CD14-positive monocyte (primary cell): ENCODE measurements around the gene SPG11. TPM values are rescaled to one million over a fixed set of nuclear protein-coding genes. Genes with fewer than 3 reads are reported as not detected.

Source experiments
- DNase-seq, 3 donors: peaks; one replicate each; pipeline ENCODE4 v3.0.0-alpha.2; 2011 to 2022
- H2AFZ ChIP-seq: 2 replicates; pipeline ENCODE4 v1.6.0; 2012; ENCODE audit warnings: mild to moderate bottlenecking, low read depth, low read length, inconsistent platforms; ENCODE audit not compliant: insufficient read depth, poor library complexity, severe bottlenecking
- H3K27ac ChIP-seq, 2 donors: 1 replicate in 1 of 2; 2 replicates in 1 of 2; pipeline ENCODE4 v1.5.1; 2012 to 2013; ENCODE audit warnings: low read length in 2 of 2, control low read depth in 1 of 2, inconsistent platforms in 1 of 2, low read depth in 1 of 2, mild to moderate bottlenecking in 1 of 2
- H3K27me3 ChIP-seq, 2 donors: one replicate each; pipeline versions ENCODE4 v1.6.0 to v1.6.1; 2011 to 2013; ENCODE audit warnings: low read length in 2 of 2; ENCODE audit not compliant: control insufficient read depth in 2 of 2, insufficient read depth in 2 of 2
- H3K36me3 ChIP-seq, 2 donors: replicated peaks in 1 of 2; 1 replicate in 1 of 2; 2 replicates in 1 of 2; pipeline versions ENCODE4 v1.5.1 to v1.6.1; 2012 to 2013; ENCODE audit warnings: low read length in 2 of 2, control low read depth in 1 of 2, inconsistent platforms in 1 of 2, mild to moderate bottlenecking in 1 of 2; ENCODE audit not compliant: insufficient read depth in 2 of 2, control insufficient read depth in 1 of 2
- H3K4me1 ChIP-seq, 2 donors: 1 replicate in 1 of 2; 2 replicates in 1 of 2; pipeline versions ENCODE4 v1.5.1 to v1.6.1; 2012 to 2013; ENCODE audit warnings: low read length in 2 of 2, control low read depth in 1 of 2, inconsistent platforms in 1 of 2, mild to moderate bottlenecking in 1 of 2, moderate library complexity in 1 of 2; ENCODE audit not compliant: insufficient read depth in 2 of 2, control insufficient read depth in 1 of 2
- H3K4me2 ChIP-seq: replicated peaks from 2 replicates; pipeline ENCODE3; 2012; ENCODE audit warnings: low read length, moderate library complexity, mild to moderate bottlenecking; ENCODE audit not compliant: poor library complexity, severe bottlenecking; ENCODE audit errors: extremely low read depth
- H3K4me3 ChIP-seq, 3 experiments: fragments of 200-600 bp in 1 of 3; sonication (generic) in 1 of 3; replicated peaks in 1 of 3; 1 replicate in 2 of 3; 2 replicates in 1 of 3; pipeline ENCODE4 v1.5.1; 2011 to 2013; ENCODE audit warnings: low read length in 3 of 3, mild to moderate bottlenecking in 3 of 3, control low read depth in 2 of 3, low read depth in 2 of 3, inconsistent platforms in 1 of 3, moderate library complexity in 1 of 3
- H3K79me2 ChIP-seq: 2 replicates; pipeline ENCODE4 v1.6.0; 2012; ENCODE audit warnings: mild to moderate bottlenecking, control low read depth, inconsistent platforms, low read length, moderate library complexity; ENCODE audit not compliant: insufficient read depth
- H3K9ac ChIP-seq: 2 replicates; pipeline ENCODE4 v1.6.0; 2017; ENCODE audit warnings: low read length, mild to moderate bottlenecking; ENCODE audit not compliant: insufficient read depth, poor library complexity, severe bottlenecking
- H3K9me3 ChIP-seq, 2 donors: replicated peaks in 1 of 2; 1 replicate in 1 of 2; 2 replicates in 1 of 2; pipeline versions ENCODE4 v1.5.1 to v1.6.1; 2012 to 2013; ENCODE audit warnings: low read length in 2 of 2, control low read depth in 1 of 2; ENCODE audit not compliant: control insufficient read depth in 1 of 2, insufficient read depth in 1 of 2
- H4K20me1 ChIP-seq: 2 replicates; pipeline ENCODE4 v1.6.0; 2012; ENCODE audit warnings: mild to moderate bottlenecking, low read length, control low read depth, moderate library complexity; ENCODE audit not compliant: insufficient read depth
- H3K27ac Mint-ChIP-seq, 7 donors: one replicate each; pipeline ENCODE4 v1.8.0; 2020; ENCODE audit warnings: mild to moderate bottlenecking in 7 of 7, mixed read lengths in 7 of 7, moderate library complexity in 6 of 7, inconsistent platforms in 2 of 7
- H3K27me3 Mint-ChIP-seq, 3 donors: one replicate each; pipeline ENCODE4 v1.8.0; 2021 to 2022; ENCODE audit warnings: low read depth in 3 of 3, mild to moderate bottlenecking in 3 of 3, mixed read lengths in 3 of 3, moderate library complexity in 3 of 3, inconsistent platforms in 1 of 3
- H3K36me3 Mint-ChIP-seq, 2 donors: one replicate each; pipeline ENCODE4 v1.8.0; 2020; ENCODE audit warnings: mixed read lengths in 2 of 2, inconsistent platforms in 1 of 2, mild to moderate bottlenecking in 1 of 2
- H3K4me1 Mint-ChIP-seq: one replicate; pipeline ENCODE4 v1.8.0; 2020; ENCODE audit warnings: mild to moderate bottlenecking, mixed read lengths
- H3K4me3 Mint-ChIP-seq, 2 donors: one replicate each; pipeline ENCODE4 v1.8.0; 2020; ENCODE audit warnings: mild to moderate bottlenecking in 2 of 2, mixed read lengths in 2 of 2, moderate library complexity in 1 of 2
- H3K9me3 Mint-ChIP-seq, 7 donors: one replicate each; pipeline ENCODE4 v1.8.0; 2020 to 2022; ENCODE audit warnings: mixed read lengths in 7 of 7, mild to moderate bottlenecking in 6 of 7, moderate library complexity in 6 of 7, inconsistent platforms in 2 of 7
- WGBS: methylation state at CpG from one replicate; pipeline ENCODE4 v1.1.5; 2013; ENCODE audit warnings: missing lambda C conversion rate; ENCODE audit not compliant: insufficient coverage; 5-methylcytosine and 5-hydroxymethylcytosine counted together
- intact Hi-C, 2 donors: fragments of 100-400 bp; cut with micrococcal nuclease; formaldehyde crosslinking; loops; one replicate each; pipeline versions ENCODE4 v1.15.0 to v1.15.1; 2023
- polyA plus RNA-seq, 3 donors: library from polyadenylated mRNA; depleted of rRNA in 1 of 3; unstranded in 2 of 3; stranded (reverse) in 1 of 3; fragments of 300-500 nt in 2 of 3; fragments of >200 nt in 1 of 3; fragmentation: Illumina TruSeq in 2 of 3; gene quantifications; 1 replicate in 2 of 3; 2 replicates in 1 of 3; pipeline ENCODE4 v1.2.3, GENCODE V29; 2012 to 2021
- TF ChIP-seq, protein P1 (sequence below): fragments of 200-600 bp; IDR thresholded peaks from one replicate; pipeline ENCODE4 v1.8.0; 2022; ENCODE audit warnings: antibody characterized with exemption, mild to moderate bottlenecking

The SPG11 gene
- polyA plus RNA-seq, 3 donors: 26.4 to 140 (median 50.4) TPM

- peak overlapping the region in 3 of 7 donors; percentile 2 to 23 (median 20) for H3K27ac Mint-ChIP-seq
- intact Hi-C loops: no loop called here
- no peak for DNase-seq
- TF ChIP-seq, protein P1, sequence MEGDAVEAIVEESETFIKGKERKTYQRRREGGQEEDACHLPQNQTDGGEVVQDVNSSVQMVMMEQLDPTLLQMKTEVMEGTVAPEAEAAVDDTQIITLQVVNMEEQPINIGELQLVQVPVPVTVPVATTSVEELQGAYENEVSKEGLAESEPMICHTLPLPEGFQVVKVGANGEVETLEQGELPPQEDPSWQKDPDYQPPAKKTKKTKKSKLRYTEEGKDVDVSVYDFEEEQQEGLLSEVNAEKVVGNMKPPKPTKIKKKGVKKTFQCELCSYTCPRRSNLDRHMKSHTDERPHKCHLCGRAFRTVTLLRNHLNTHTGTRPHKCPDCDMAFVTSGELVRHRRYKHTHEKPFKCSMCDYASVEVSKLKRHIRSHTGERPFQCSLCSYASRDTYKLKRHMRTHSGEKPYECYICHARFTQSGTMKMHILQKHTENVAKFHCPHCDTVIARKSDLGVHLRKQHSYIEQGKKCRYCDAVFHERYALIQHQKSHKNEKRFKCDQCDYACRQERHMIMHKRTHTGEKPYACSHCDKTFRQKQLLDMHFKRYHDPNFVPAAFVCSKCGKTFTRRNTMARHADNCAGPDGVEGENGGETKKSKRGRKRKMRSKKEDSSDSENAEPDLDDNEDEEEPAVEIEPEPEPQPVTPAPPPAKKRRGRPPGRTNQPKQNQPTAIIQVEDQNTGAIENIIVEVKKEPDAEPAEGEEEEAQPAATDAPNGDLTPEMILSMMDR: no peak
- peaks cover 85 to 93% of the 10 kb centered on the region in 2 donors for H3K36me3 Mint-ChIP-seq
- 100% methylated on average over 1 of the region's 2 CpGs for WGBS
- H3K9me3 Mint-ChIP-seq: no peaks in the 10 kb centered on the region
- H3K4me1 Mint-ChIP-seq: no peaks in the 10 kb centered on the region
- H3K27ac ChIP-seq: peak overlapping the region in 1 of 2 donors; percentile 20
- peaks cover 18% of the 10 kb centered on the region for H4K20me1 ChIP-seq
- no peaks in the 10 kb centered on the region for H3K79me2 ChIP-seq
- no peak overlapping the region for H3K4me3 ChIP-seq
- no peak overlapping the region for H3K4me3 Mint-ChIP-seq
- H3K27me3 ChIP-seq: no peaks in the 10 kb centered on the region
- no peaks in the 10 kb centered on the region for H3K27me3 Mint-ChIP-seq
- H3K4me1 ChIP-seq: no peaks in the 10 kb centered on the region
- H2AFZ ChIP-seq: no peak overlapping the region
- H3K4me2 ChIP-seq: no peak overlapping the region
- no peaks in the 10 kb centered on the region for H3K9me3 ChIP-seq
- H3K9ac ChIP-seq: no peak overlapping the region
- H3K36me3 ChIP-seq: peaks cover 98 to 100% of the 10 kb centered on the region in 2 donors
Measured at GRCh38 chr15:44616974-44617373, 46.5 kb downstream of the SPG11 start.

GRCh38 chr15:44606740-44607139, 56.7 kb downstream of the SPG11 start:
- Mint-ChIP-seq H3K4me1 (no peaks in the 10 kb centered on the region), H3K27ac (no peak overlapping the region), H3K4me3 (no peak overlapping the region), H3K9me3 (peaks cover 0 to 4% (median 0%) of the 10 kb centered on the region in 7 donors), H3K27me3 (no peaks in the 10 kb centered on the region), H3K36me3 (peaks cover 76 to 99% of the 10 kb centered on the region in 2 donors)
- Histone ChIP-seq H3K4me3 (no peak overlapping the region), H3K9ac (no peak overlapping the region), H3K4me1 (no peaks in the 10 kb centered on the region), H3K9me3 (no peaks in the 10 kb centered on the region), H3K27ac (no peak overlapping the region), H2AFZ (no peak overlapping the region), H3K36me3 (peaks cover 92 to 99% of the 10 kb centered on the region in 2 donors), H3K27me3 (no peaks in the 10 kb centered on the region), H4K20me1 (peaks cover 4% of the 10 kb centered on the region), H3K4me2 (no peak overlapping the region), H3K79me2 (no peaks in the 10 kb centered on the region)
- intact Hi-C loops: no loop called here
- DNase-seq: no peak
- WGBS: 100% methylated on average over 1 of the region's 1 CpG
- TF ChIP-seq, protein P1: no peak
